ENCODE measurements around the gene SLC35G1.

The SLC35G1 gene

DNA sequence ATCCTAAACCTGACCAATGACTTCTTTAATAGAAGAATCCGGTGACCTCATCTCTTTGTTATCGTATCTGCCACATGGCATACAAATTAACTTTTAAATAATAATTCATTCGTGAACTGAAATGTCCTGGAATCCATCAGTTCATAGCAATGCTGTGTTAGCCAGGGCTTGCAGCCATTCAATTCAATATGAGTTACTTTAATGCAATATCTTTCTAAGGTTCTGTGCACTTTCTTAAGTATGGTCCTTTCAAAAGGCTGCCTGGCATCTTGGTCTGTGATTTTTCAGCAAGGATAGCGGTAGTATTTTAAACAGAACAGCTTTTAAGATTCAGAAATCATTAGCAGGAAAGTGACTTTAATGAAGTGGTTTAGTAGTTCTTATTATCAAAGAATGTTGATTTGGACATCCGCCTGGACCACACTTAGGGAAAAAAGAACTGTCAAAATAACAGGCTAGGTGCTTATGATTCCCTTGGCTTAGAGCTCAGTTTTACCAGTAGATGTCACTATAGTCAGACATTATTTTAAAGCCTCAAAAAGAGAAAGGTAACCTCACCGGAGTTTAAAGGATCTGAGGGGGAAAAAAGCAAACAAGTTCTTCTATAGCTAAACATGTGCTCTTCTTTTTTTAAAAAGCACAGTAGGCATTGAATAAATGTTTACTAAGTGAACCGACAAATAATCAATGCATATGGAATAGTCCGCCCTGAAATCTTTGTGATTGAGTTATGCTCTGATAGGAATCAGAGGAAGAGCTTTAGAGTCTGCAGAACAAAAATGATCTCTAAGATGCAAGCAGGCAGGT lies 22.7 kb downstream of the SLC35G1 start:
- no peaks in the 10 kb centered on the region for H3K9me3 ChIP-seq (ENCODE audit: control insufficient read depth, insufficient read depth, low read length)
- H3K27me3 ChIP-seq (ENCODE audit: control insufficient read depth, insufficient read depth, low read length): no peaks in the 10 kb centered on the region
- H3K9ac ChIP-seq (ENCODE audit: low read depth, low read length): no peak overlapping the region
- no peak overlapping the region for H3K4me3 ChIP-seq (ENCODE audit: low read depth, low read length)
- H3K36me3 ChIP-seq (ENCODE audit: control insufficient read depth, insufficient read depth, low read length): no peaks in the 10 kb centered on the region
- no peak overlapping the region for H3K27ac ChIP-seq (ENCODE audit: low read depth, low read length)
- H3K4me1 ChIP-seq (ENCODE audit: control insufficient read depth, insufficient read depth, low read length): peaks cover 7% of the 10 kb centered on the region

DNA sequence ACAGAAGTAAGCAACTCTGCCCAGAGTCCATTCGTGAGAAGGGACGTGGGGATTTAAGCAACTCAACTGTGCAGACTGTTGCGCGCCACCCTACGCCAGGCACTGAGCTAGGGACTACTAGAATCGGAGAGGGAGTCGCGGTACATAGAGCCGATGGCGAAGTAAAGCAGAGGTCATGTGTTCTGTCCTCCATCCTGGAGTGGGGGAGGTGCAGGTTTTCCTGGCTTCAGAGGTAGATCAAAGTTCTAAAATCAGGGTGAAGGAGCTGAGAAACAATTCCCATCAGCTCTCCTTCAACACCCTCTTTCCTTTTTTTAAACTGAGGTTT lies 23.2 kb downstream of the SLC35G1 start:
- Histone ChIP-seq H3K4me1 (ENCODE audit: control insufficient read depth, insufficient read depth, low read length) (peaks cover 7% of the 10 kb centered on the region), H3K27ac (ENCODE audit: low read depth, low read length) (no peak overlapping the region), H3K9me3 (ENCODE audit: control insufficient read depth, insufficient read depth, low read length) (no peaks in the 10 kb centered on the region), H3K27me3 (ENCODE audit: control insufficient read depth, insufficient read depth, low read length) (no peaks in the 10 kb centered on the region), H3K36me3 (ENCODE audit: control insufficient read depth, insufficient read depth, low read length) (no peaks in the 10 kb centered on the region), H3K4me3 (ENCODE audit: low read depth, low read length) (no peak overlapping the region), H3K9ac (ENCODE audit: low read depth, low read length) (no peak overlapping the region)

DNA sequence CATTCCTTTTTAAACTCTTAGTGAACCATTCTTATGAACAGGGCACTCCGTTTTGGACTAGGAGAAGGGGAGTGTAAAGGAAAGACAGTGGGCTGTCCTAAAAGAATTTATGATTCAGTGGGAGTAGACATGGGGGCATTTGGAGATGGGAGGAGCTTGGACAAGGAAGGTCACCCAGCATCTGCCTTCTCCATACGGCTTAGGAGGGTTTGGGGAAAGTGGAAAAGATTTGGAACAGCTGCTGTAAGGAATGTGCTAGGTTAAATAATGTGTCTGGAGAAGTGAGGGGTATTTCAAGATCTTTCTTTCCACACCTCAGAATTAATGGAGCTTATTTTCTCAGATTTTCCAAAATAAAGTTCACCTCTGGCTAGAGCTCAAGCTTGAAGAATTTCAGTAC lies 24.0 kb downstream of the SLC35G1 start:
- Histone ChIP-seq H3K4me3 (ENCODE audit: low read depth, low read length) (no peak overlapping the region), H3K9me3 (ENCODE audit: control insufficient read depth, insufficient read depth, low read length) (no peaks in the 10 kb centered on the region), H3K36me3 (ENCODE audit: control insufficient read depth, insufficient read depth, low read length) (no peaks in the 10 kb centered on the region), H3K27me3 (ENCODE audit: control insufficient read depth, insufficient read depth, low read length) (no peaks in the 10 kb centered on the region), H3K27ac (ENCODE audit: low read depth, low read length) (no peak overlapping the region), H3K4me1 (ENCODE audit: control insufficient read depth, insufficient read depth, low read length) (peaks cover 7% of the 10 kb centered on the region), H3K9ac (ENCODE audit: low read depth, low read length) (no peak overlapping the region)

DNA sequence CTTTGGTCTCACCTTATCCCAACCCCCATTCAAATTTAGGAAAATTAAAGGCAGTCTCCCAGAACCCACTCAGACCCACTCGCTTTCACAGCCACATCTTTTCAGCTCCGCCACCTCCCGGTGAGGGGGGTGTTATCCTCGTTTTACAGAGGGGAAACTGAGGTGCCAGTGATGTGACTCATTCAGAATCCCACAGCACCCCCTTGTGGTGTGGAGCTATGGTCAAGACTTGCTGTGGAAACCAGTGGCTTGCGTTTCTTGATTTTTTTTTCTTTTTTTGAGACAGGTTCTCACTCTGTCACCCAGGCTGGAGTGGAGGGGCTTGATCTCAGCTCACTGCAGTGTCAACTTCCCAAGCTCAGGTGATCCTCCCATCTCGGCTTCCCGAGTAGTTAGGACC lies 27.6 kb downstream of the SLC35G1 start:
- Histone ChIP-seq H3K9ac (ENCODE audit: low read depth, low read length) (no peak overlapping the region), H3K4me1 (ENCODE audit: control insufficient read depth, insufficient read depth, low read length) (peaks cover 7% of the 10 kb centered on the region), H3K27ac (ENCODE audit: low read depth, low read length) (no peak overlapping the region), H3K27me3 (ENCODE audit: control insufficient read depth, insufficient read depth, low read length) (no peaks in the 10 kb centered on the region), H3K36me3 (ENCODE audit: control insufficient read depth, insufficient read depth, low read length) (no peaks in the 10 kb centered on the region), H3K4me3 (ENCODE audit: low read depth, low read length) (no peak overlapping the region), H3K9me3 (ENCODE audit: control insufficient read depth, insufficient read depth, low read length) (no peaks in the 10 kb centered on the region; the same call in 1 of the 2 replicates)

DNA sequence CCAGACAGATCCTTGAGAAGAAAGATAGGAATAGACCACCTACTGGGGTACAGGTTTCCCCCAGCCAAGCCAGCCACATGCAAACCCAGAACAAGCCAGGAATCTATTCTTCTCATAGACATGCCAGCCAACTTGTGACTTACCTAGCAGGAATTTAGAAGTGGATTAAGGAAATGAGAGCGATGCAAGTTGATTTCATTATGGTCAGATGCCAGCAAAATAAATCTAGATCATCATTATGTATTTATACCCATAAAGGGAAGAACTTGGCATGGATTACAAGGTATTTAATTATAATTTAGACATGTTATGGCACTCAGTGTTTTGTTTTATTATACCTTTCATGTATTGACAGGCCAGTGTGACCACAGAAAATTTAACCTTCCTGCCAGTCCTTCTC lies 32.8 kb downstream of the SLC35G1 start:
- H3K4me1 ChIP-seq (ENCODE audit: control insufficient read depth, insufficient read depth, low read length): no peaks in the 10 kb centered on the region
- no peaks in the 10 kb centered on the region for H3K27me3 ChIP-seq (ENCODE audit: control insufficient read depth, insufficient read depth, low read length)
- no peaks in the 10 kb centered on the region; the same call in 1 of the 2 replicates for H3K9me3 ChIP-seq (ENCODE audit: control insufficient read depth, insufficient read depth, low read length)
- H3K36me3 ChIP-seq (ENCODE audit: control insufficient read depth, insufficient read depth, low read length): no peaks in the 10 kb centered on the region
- no peak overlapping the region for H3K27ac ChIP-seq (ENCODE audit: low read depth, low read length)
- H3K9ac ChIP-seq (ENCODE audit: low read depth, low read length): no peak overlapping the region
- no peak overlapping the region for H3K4me3 ChIP-seq (ENCODE audit: low read depth, low read length)

DNA sequence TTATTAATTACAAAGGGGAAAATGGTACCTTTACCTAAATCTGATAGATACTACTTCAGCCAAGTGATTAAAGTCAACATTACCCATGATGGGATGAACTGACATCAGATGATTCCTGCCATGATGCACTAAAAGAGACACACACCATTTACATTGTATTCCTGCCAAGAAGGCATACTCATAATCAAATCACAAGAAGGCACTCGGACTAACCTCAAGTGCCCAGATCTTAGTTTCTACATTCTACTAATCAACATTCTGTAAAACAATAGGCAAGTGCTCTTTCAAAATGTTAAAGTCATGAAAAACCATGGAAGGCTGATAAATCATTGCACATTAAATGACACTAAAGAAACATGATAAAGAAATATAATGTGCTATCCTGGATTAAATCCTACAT lies 44.4 kb downstream of the SLC35G1 start:
- Histone ChIP-seq H3K27ac (ENCODE audit: low read depth, low read length) (no peak overlapping the region), H3K4me3 (ENCODE audit: low read depth, low read length) (no peak overlapping the region), H3K27me3 (ENCODE audit: control insufficient read depth, insufficient read depth, low read length) (no peaks in the 10 kb centered on the region), H3K9me3 (ENCODE audit: control insufficient read depth, insufficient read depth, low read length) (no peaks in the 10 kb centered on the region), H3K36me3 (ENCODE audit: control insufficient read depth, insufficient read depth, low read length) (no peaks in the 10 kb centered on the region), H3K4me1 (ENCODE audit: control insufficient read depth, insufficient read depth, low read length) (no peaks in the 10 kb centered on the region), H3K9ac (ENCODE audit: low read depth, low read length) (no peak overlapping the region)

DNA sequence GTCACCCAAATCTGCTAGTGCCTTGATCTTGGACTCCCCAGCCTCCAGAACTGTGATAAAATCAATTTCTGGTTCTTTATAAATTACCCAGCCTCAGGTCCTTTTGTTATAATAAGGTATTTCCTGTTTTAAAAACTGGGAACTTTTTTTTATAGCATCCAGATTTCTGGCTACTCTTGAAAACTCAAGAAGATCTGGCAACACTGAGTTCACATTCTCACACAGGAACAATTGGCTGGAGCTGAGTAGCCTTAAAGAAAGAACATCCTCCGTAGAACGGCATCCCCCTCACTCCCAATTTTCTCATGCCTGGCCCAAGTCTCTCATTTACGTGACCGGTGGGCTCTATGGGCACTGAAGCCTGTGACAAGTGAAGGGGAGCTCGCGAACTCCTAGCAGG lies 47.1 kb downstream of the SLC35G1 start:
- no peak overlapping the region for H3K27ac ChIP-seq (ENCODE audit: low read depth, low read length)
- H3K9me3 ChIP-seq (ENCODE audit: control insufficient read depth, insufficient read depth, low read length): no peaks in the 10 kb centered on the region
- no peaks in the 10 kb centered on the region for H3K27me3 ChIP-seq (ENCODE audit: control insufficient read depth, insufficient read depth, low read length)
- H3K9ac ChIP-seq (ENCODE audit: low read depth, low read length): no peak overlapping the region
- H3K4me1 ChIP-seq (ENCODE audit: control insufficient read depth, insufficient read depth, low read length): no peaks in the 10 kb centered on the region
- H3K36me3 ChIP-seq (ENCODE audit: control insufficient read depth, insufficient read depth, low read length): no peaks in the 10 kb centered on the region
- no peak overlapping the region for H3K4me3 ChIP-seq (ENCODE audit: low read depth, low read length)

DNA sequence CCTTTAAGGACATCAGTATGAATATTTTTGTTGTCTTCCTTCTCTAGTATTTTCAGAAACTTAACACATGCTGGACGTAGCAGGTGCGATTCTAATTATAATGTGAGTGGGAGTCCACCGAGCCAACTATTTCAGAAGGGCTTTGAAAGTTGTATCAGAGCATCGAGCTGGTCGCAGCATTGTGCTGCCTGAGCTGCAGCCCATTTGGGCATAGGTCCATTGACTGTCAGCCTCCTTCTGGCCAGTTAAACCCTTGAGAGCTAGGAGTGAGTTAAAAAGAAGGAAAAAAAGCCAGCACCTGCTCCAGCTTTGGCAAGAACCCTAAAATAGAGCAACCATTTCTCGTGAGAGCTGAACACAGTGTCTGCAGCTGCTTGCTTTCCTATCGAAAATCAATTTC lies 47.8 kb downstream of the SLC35G1 start:
- no peaks in the 10 kb centered on the region for H3K27me3 ChIP-seq (ENCODE audit: control insufficient read depth, insufficient read depth, low read length)
- no peak overlapping the region for H3K9ac ChIP-seq (ENCODE audit: low read depth, low read length)
- no peaks in the 10 kb centered on the region for H3K36me3 ChIP-seq (ENCODE audit: control insufficient read depth, insufficient read depth, low read length)
- H3K4me1 ChIP-seq (ENCODE audit: control insufficient read depth, insufficient read depth, low read length): no peaks in the 10 kb centered on the region
- H3K9me3 ChIP-seq (ENCODE audit: control insufficient read depth, insufficient read depth, low read length): no peaks in the 10 kb centered on the region
- no peak overlapping the region for H3K4me3 ChIP-seq (ENCODE audit: low read depth, low read length)
- no peak overlapping the region for H3K27ac ChIP-seq (ENCODE audit: low read depth, low read length)

DNA sequence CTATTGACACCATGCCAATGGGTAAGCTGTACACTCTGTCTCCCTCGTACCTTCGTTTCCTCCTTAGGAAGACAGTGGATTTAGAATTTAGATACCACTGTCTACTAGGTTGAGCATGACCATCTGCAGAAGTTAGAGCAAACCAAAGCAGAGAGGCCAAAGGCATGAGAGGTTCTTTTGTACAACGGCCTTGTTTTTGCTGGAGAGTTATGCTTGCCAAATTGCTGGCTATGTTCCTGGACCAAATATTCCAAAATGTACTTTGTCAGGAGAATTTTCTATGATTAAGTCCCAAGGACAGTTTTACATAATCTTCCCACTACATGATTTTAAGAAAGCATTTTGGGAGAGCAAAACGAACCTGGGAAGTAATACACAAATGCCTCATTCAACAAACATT lies 52.0 kb downstream of the SLC35G1 start:
- no peaks in the 10 kb centered on the region for H3K27me3 ChIP-seq (ENCODE audit: control insufficient read depth, insufficient read depth, low read length)
- no peaks in the 10 kb centered on the region for H3K36me3 ChIP-seq (ENCODE audit: control insufficient read depth, insufficient read depth, low read length)
- H3K27ac ChIP-seq (ENCODE audit: low read depth, low read length): no peak overlapping the region
- no peaks in the 10 kb centered on the region for H3K4me1 ChIP-seq (ENCODE audit: control insufficient read depth, insufficient read depth, low read length)
- H3K9ac ChIP-seq (ENCODE audit: low read depth, low read length): no peak overlapping the region
- H3K9me3 ChIP-seq (ENCODE audit: control insufficient read depth, insufficient read depth, low read length): no peaks in the 10 kb centered on the region
- H3K4me3 ChIP-seq (ENCODE audit: low read depth, low read length): no peak overlapping the region

DNA sequence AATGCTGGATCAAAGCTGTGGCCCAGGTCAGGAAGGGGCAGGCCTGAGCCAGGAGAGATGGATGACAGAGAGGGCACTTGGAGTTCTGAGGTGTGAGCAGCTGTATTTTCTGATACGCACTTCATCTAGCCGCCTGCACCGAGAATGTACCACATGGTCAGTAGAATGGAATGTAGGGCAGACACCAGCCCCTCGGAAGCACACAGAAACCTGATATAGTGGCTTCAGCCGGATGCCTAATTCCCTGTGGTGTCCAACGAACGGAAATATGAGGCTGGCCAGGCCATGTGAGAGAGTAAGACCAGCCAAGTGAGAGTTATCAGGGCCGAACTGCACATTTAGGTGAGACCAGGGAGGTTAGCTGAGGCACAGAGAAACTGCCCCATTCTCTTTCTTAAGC lies 53.3 kb downstream of the SLC35G1 start:
- Histone ChIP-seq H3K27ac (ENCODE audit: low read depth, low read length) (no peak overlapping the region), H3K9me3 (ENCODE audit: control insufficient read depth, insufficient read depth, low read length) (no peaks in the 10 kb centered on the region), H3K9ac (ENCODE audit: low read depth, low read length) (no peak overlapping the region), H3K4me3 (ENCODE audit: low read depth, low read length) (no peak overlapping the region), H3K4me1 (ENCODE audit: control insufficient read depth, insufficient read depth, low read length) (no peaks in the 10 kb centered on the region), H3K27me3 (ENCODE audit: control insufficient read depth, insufficient read depth, low read length) (no peaks in the 10 kb centered on the region), H3K36me3 (ENCODE audit: control insufficient read depth, insufficient read depth, low read length) (no peaks in the 10 kb centered on the region)

DNA sequence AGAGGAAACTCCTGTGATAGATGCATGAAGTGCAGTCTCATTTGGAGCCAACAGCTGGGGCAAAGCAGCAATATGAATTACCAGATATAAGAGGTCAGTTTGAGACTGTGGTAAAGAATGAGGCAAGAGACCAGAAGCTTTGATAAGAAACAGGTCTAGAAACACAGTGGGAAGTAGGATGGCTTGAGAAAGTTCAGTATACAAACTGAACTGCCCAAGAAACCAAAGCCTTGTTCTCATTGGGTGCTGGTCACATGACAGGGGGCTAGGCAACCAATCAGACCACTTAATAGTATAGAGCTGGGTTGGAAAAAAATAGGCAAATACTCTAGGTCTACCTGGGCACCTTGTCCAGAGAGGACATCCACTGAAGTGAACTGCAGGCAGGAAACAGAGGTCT lies 53.7 kb downstream of the SLC35G1 start:
- Histone ChIP-seq H3K4me1 (ENCODE audit: control insufficient read depth, insufficient read depth, low read length) (no peaks in the 10 kb centered on the region), H3K9me3 (ENCODE audit: control insufficient read depth, insufficient read depth, low read length) (no peaks in the 10 kb centered on the region), H3K36me3 (ENCODE audit: control insufficient read depth, insufficient read depth, low read length) (no peaks in the 10 kb centered on the region), H3K27ac (ENCODE audit: low read depth, low read length) (no peak overlapping the region), H3K9ac (ENCODE audit: low read depth, low read length) (no peak overlapping the region), H3K4me3 (ENCODE audit: low read depth, low read length) (no peak overlapping the region), H3K27me3 (ENCODE audit: control insufficient read depth, insufficient read depth, low read length) (no peaks in the 10 kb centered on the region)

Measured in HUES48 (cell line).